ENCODE results near the gene SORCS3. TPM values are rescaled to one million over a fixed set of nuclear protein-coding genes. Genes with fewer than 3 reads are reported as not detected.

Gene SORCS3
- total RNA-seq (2022) (not detected in 2 replicates), Bru-seq, nascent RNA (percentile 9 among the genes with signal in this experiment), BruChase-seq, experiment 1, labeled RNA remaining after a 6-hour chase (percentile 6 among the genes with signal in this experiment), BruChase-seq, experiment 2, labeled RNA remaining after a 2-hour chase (percentile 8 among the genes with signal in this experiment)
- long read RNA-seq = 0 reads

DNA sequence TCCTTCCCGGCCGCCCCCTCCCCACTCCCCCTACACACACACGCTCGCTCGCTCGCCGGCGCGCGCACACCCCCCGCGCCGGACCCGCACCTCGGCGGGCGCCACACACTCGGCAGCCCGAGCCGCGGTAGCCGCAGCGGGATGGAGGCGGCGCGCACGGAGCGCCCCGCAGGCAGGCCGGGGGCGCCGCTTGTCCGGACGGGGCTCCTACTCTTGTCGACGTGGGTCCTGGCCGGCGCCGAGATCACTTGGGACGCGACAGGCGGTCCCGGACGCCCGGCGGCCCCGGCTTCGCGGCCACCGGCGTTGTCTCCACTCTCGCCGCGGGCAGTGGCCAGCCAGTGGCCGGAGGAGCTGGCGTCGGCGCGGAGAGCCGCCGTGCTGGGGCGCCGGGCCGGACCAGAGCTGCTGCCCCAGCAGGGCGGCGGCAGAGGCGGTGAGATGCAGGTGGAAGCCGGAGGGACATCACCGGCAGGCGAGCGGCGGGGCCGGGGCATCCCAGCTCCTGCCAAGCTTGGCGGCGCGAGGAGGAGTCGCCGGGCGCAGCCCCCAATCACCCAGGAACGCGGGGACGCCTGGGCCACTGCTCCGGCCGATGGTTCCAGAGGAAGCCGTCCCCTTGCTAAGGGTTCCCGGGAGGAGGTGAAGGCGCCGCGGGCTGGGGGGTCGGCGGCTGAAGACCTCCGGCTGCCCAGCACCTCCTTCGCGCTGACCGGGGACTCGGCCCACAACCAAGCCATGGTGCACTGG is at the start of gene SORCS3:
Gene SORCS3, plus strand, starts transcription at position 104 of the 750 bp plus-strand sequence.
- POLR2A ChIA-PET = no interaction called here
- Mint-ChIP-seq H3K4me3 (ENCODE audit: unreplicated experiment) (peak within 1 kb of the TSS; percentile 65), H3K4me1 (ENCODE audit: insufficient read depth, unreplicated experiment) (peaks cover 7% of the 10 kb centered on the region), H3K9me3 (ENCODE audit: unreplicated experiment) (no peaks in the 10 kb centered on the region), H3K27me3 (ENCODE audit: insufficient read depth, unreplicated experiment) (peaks cover 64% of the 10 kb centered on the region), H3K36me3 (ENCODE audit: insufficient read depth, unreplicated experiment) (no peaks in the 10 kb centered on the region), H3K27ac (ENCODE audit: low read depth, unreplicated experiment) (no peak within 1 kb of the TSS)
- DNase-seq (ENCODE audit: unreplicated experiment) = no peak
- CTCF ChIA-PET = interaction anchor here (0.6 to 0.8 kb wide), 2 partner anchors 52 to 752 kb away, joined by 3 to 5 read pairs; no protein-coding TSS in a partner anchor
- TF ChIP-seq CTCF (IDR thresholded peaks at IDR 0.05; ENCODE audit: unreplicated experiment) = no peak
- intact Hi-C loops (cut with micrococcal nuclease) = loop anchor here (10.0 kb wide), 1 partner anchor 1053 kb away; no protein-coding TSS in a partner anchor
- no TSS peak for BruUV-seq (replicated peaks)

DNA sequence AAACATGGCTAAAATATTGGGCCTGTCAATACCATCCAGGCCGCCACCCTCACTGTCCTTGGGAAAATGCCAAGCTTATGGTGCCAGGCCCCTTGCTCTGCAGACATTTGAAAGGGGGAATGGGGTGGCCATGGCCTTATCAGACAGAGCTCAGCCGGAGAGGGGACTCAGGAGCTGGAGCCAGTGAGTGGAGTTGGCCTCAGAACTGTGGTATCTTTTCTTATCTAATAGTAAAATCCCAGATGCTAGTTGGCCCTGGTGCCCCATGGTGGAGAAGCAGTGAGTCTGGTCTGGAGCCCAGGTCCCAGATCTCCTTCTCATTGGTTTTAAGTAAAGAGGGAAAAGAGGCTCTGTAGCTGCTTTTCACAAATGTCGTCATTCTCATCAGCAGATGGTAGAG is 49.6 kb upstream of the SORCS3 start:
- DNase-seq (ENCODE audit: unreplicated experiment) = no peak
- intact Hi-C loops (cut with micrococcal nuclease) = no loop called here
- TF ChIP-seq CTCF (IDR thresholded peaks at IDR 0.05; ENCODE audit: unreplicated experiment) = no peak
- Mint-ChIP-seq H3K4me1 (ENCODE audit: insufficient read depth, unreplicated experiment) (peaks cover 13% of the 10 kb centered on the region), H3K36me3 (ENCODE audit: insufficient read depth, unreplicated experiment) (no peaks in the 10 kb centered on the region), H3K27me3 (ENCODE audit: insufficient read depth, unreplicated experiment) (no peaks in the 10 kb centered on the region), H3K4me3 (ENCODE audit: unreplicated experiment) (no peak overlapping the region), H3K27ac (ENCODE audit: low read depth, unreplicated experiment) (no peak overlapping the region), H3K9me3 (ENCODE audit: unreplicated experiment) (no peaks in the 10 kb centered on the region)
- ChIA-PET CTCF (interaction anchor here (0.6 to 3.8 kb wide), 4 partner anchors 11 to 185 kb away, joined by 3 to 30 read pairs (median 6); no protein-coding TSS in a partner anchor), POLR2A (no interaction called here)
- BruUV-seq (replicated peaks) = no TSS peak

DNA sequence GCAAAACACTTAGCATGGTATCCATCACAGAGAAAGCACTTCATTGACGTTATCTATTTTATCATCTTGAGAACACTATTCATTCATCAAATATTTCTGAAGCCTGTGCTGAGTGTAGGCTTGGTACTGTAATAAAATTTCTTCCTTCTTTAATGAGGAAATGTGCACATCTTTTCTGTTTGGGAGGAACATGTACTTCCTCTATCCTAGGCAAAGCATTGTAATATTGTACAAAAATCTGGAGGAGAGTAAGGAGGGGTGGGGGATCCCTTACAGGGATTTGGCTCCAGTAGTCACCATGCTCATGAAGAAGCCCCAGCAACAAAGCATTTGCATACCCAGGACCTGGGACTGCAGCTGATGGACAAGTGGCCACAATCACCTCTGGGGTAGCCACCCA is 39.9 kb upstream of the SORCS3 start:
- Mint-ChIP-seq H3K4me3 (ENCODE audit: unreplicated experiment) (no peak overlapping the region), H3K36me3 (ENCODE audit: insufficient read depth, unreplicated experiment) (no peaks in the 10 kb centered on the region), H3K27me3 (ENCODE audit: insufficient read depth, unreplicated experiment) (no peaks in the 10 kb centered on the region), H3K9me3 (ENCODE audit: unreplicated experiment) (no peaks in the 10 kb centered on the region), H3K27ac (ENCODE audit: low read depth, unreplicated experiment) (no peak overlapping the region), H3K4me1 (ENCODE audit: insufficient read depth, unreplicated experiment) (no peaks in the 10 kb centered on the region)
- POLR2A ChIA-PET = interaction anchor here (0.6 kb wide), 1 partner anchor 11 kb away, joined by 3 read pairs; no protein-coding TSS in a partner anchor
- BruUV-seq (replicated peaks) = no TSS peak
- intact Hi-C loops (cut with micrococcal nuclease) = no loop called here
- CTCF ChIA-PET = interaction anchor here (0.8 to 1.8 kb wide), 3 partner anchors 13 to 21 kb away, joined by 3 to 7 read pairs (median 4); no protein-coding TSS in a partner anchor
- TF ChIP-seq CTCF (IDR thresholded peaks at IDR 0.05; ENCODE audit: unreplicated experiment) = no peak
- no peak for DNase-seq (ENCODE audit: unreplicated experiment)

- BruUV-seq (replicated peaks) = no TSS peak
Observed at GRCh38 chr10:104608091-104608828, 32.8 kb upstream of the SORCS3 start.

More at GRCh38 chr10:104608091-104608828, 32.8 kb upstream of the SORCS3 start:
- Mint-ChIP-seq H3K27me3 (ENCODE audit: insufficient read depth, unreplicated experiment) (no peaks in the 10 kb centered on the region), H3K36me3 (ENCODE audit: insufficient read depth, unreplicated experiment) (no peaks in the 10 kb centered on the region), H3K4me1 (ENCODE audit: insufficient read depth, unreplicated experiment) (no peaks in the 10 kb centered on the region), H3K4me3 (ENCODE audit: unreplicated experiment) (no peak overlapping the region), H3K9me3 (ENCODE audit: unreplicated experiment) (no peaks in the 10 kb centered on the region), H3K27ac (ENCODE audit: low read depth, unreplicated experiment) (peak overlapping the region; percentile 41)
- ChIA-PET CTCF (interaction anchor here (0.6 to 2.5 kb wide), 7 partner anchors 12 to 837 kb away, joined by 3 to 14 read pairs (median 5); no protein-coding TSS in a partner anchor), POLR2A (interaction anchor here (0.6 kb wide), 2 partner anchors 15 to 1124 kb away, joined by 3 read pairs; no protein-coding TSS in a partner anchor)
- TF ChIP-seq CTCF (IDR thresholded peaks at IDR 0.05; ENCODE audit: unreplicated experiment) = no peak
- intact Hi-C loops (cut with micrococcal nuclease) = no loop called here
- no peak for DNase-seq (ENCODE audit: unreplicated experiment)
